Bladder microvascular endothelial cell (primary cell): ENCODE data around the gene UBE2E3. TPM values are rescaled to one million over a fixed set of nuclear protein-coding genes. Genes with fewer than 3 reads are reported as not detected.

Source experiments
- total RNA-seq: library from RNA; depleted of rRNA; stranded (reverse); fragments of >200 nt; gene quantifications from 2 replicates; pipeline ENCODE4 v1.2.3, GENCODE V29; 2014

The UBE2E3 gene
- total RNA-seq = 36.2 and 39.2 TPM in 2 replicates

GRCh38 chr2:180980106-180980942 lies at the start of gene UBE2E3:
Gene UBE2E3 (plus strand): TSS chr2:180980605. CDS start chr2:180982043, 1,438 bp downstream.

